OCI-M2 (cell line): ENCODE results near the gene SLX4.

ENCODE experiments used
- DNase-seq: peaks from one replicate; lab custom pipeline; 2025; ENCODE audit not compliant: unreplicated experiment; lab: John Stamatoyannopoulos, UW

The SLX4 gene

DNA sequence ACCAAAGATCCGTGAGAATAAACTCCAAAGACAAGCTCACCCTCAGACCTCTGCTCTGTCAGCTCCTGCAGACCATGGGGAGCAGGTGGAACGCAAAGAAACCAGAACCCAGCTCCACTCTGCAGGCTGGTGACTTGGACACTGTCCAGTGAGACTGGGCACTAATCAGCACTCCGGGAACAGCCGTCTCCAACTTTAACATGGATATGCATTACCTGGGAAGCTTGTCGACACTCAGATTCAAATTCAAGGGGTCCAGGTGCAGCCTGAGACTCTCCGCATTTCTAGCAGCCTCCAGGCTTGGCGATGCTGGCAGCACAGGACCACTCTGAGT, 9.1 kb downstream of the SLX4 start:
- no peak for DNase-seq

DNA sequence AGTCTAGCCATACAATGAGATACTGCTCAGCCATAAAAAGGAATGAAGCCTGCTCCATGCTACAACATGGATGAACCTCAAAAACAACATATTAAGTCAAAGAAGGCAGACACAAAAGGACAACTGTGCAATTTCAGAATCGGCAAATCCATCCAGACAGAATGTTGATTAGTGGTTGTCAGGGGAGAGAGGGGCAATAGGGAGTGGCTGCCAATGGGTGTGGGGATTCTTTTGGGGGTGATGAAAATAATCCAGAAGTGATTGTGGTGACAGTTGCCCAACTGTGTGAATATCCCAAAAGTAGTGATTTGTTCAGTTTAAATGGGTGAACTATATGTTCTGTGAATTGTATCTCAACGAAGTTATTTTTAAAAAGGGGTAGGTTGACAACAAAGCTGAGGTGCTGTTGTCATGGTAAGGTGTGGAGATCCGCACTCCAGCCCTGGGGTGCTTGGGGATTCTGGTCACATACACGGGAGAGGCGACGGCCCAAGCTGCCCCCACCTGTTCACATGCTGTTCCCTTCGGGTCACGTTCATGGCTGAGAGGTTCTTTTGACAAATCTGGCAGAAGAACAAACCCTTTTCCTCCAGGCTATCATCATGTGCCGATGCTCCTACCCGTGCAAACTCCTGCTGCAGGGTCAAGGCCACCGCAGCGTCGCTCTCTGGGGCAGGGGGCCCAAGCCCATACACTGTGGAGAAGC, 9.6 kb downstream of the SLX4 start:
- DNase-seq: no peak

GRCh38 chr16:3599922-3600321, 11.5 kb downstream of the SLX4 start:
- no peak for DNase-seq

DNA sequence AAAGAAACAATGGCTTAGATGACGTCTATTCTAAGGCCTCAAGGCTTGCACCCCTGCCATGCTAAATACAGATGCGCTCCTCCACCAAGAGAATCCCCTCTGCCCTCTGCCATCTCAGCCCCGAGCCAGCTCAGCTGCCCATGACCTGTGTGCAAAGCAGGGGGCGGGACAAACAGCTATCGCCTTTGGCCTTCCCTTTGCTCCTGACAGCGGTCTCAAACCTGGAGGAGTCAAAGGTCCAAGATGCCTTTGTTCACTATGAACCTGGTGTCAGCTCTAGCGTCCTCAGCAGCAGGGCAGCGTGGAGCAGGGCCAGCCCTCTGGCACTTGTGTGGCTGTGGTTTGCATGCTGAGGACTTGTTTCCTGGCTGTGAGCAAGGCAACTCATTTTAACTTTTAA, 12.3 kb downstream of the SLX4 start:
- DNase-seq: no peak

- DNase-seq: no peak
Observed at GRCh38 chr16:3598236-3598635, 13.2 kb downstream of the SLX4 start.

DNA sequence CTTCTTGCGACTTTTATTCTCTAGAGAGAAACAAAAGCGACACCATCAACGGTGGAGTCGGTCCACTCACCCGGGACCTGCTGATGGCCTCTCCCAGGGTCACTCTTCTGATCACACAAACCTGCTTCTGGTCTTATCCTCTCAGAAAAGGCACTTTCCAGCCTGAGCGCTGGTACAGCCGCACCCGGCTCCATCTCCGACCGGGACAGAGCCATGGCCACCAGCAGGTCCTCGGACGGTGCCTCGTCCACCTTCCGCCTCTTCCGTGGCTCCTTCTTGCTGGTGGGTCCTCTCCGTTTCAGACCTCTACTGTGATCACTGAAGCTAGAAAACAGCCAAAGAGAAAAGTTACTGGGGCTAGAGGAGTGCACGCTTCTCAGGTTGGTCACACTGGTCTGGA, 13.7 kb downstream of the SLX4 start:
- DNase-seq: no peak

GRCh38 chr16:3597226-3597625, 14.2 kb downstream of the SLX4 start:
- DNase-seq: no peak

GRCh38 chr16:3596101-3596861, 15.1 kb downstream of the SLX4 start:
- DNase-seq: no peak

GRCh38 chr16:3595521-3596021, 15.8 kb downstream of the SLX4 start:
- no peak for DNase-seq

GRCh38 chr16:3595110-3595486, 16.3 kb downstream of the SLX4 start:
- DNase-seq: no peak

GRCh38 chr16:3594316-3595109, 16.9 kb downstream of the SLX4 start:
- DNase-seq: no peak

- DNase-seq: no peak
Observed at GRCh38 chr16:3592559-3592958, 18.8 kb downstream of the SLX4 start.

DNA sequence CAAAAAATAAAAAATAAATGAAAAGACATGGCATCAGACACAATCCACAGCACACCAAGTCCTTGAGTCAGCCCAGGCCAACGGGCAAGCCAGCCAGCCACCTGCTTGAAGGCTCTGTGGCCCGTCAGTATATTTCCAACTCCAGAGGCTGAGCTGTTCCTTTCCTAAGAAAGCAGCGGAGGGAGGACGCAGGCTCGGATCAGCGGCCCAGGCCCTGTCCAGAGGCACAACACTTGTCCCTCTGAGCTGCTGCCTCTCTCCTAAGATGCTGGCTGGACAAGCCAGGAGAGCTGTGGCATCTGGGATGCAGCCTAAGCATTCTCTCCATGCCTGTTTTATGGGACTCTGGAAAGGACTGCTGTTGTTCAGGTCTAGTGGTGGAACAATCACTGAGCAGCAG, 19.4 kb downstream of the SLX4 start:
- DNase-seq: no peak

DNA sequence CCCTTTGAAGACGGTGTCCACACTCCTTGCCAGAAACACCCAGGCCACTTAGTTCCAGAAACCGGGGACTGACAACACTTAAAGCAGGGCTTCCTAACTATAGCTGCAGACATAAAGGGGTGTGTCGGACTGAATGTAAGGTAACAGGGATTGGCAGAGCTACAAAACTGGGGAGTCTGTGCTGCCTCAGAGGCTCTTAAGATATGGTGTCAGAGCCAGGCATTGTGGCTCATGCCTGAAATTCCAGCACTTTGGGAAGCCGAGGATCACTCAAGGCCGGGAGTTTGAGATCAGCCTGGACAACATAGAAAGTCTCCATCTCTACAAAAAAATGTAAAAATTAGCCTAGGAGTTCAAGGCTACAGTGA, 20.0 kb downstream of the SLX4 start:
- no peak for DNase-seq

GRCh38 chr16:3590736-3591435, 20.5 kb downstream of the SLX4 start:
- DNase-seq: no peak

GRCh38 chr16:3589991-3590701, 21.3 kb downstream of the SLX4 start:
- DNase-seq: no peak

- DNase-seq: no peak
Observed at GRCh38 chr16:3589441-3589921, 21.9 kb downstream of the SLX4 start.

GRCh38 chr16:3589001-3589400, 22.4 kb downstream of the SLX4 start:
- DNase-seq: no peak

DNA sequence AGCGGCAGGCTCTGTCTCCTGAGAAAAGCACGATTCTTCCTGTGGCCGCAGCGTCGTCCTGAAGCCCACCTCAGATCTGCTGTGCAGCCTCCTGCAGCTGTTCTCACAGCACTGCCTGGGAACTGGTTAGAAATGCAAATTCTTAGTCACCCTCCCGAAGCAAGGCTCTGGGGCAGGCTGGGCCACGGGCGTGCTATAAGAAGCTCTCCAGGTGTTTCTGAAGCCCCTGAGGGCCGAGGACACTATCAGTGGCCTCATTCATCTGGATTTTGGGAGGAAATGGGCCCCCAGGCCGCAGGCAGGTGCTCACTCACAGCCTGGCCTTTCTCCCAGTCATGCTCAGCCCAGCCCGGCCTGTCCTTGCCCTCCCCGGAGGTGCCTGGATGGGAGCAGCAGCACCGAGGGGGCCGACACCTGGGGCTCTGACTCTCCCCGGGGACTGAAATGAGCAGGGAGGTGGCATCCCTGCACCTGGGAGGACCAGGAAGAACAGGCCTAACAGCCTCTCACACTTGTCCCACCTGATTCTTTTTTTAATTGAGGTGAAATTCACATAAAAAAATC, 23.8 kb downstream of the SLX4 start:
- no peak for DNase-seq

GRCh38 chr16:3584412-3584811, 27.0 kb downstream of the SLX4 start:
- DNase-seq: no peak
